GM21367 (cell line): Measurements from ENCODE around the gene GPC6.

Experiments used
- ATAC-seq: cut with Tn5 transposase; IDR thresholded peaks from one replicate; pipeline ENCODE4 v1.9.1; 2021; ENCODE audit not compliant: unreplicated experiment

GPC6 gene

DNA sequence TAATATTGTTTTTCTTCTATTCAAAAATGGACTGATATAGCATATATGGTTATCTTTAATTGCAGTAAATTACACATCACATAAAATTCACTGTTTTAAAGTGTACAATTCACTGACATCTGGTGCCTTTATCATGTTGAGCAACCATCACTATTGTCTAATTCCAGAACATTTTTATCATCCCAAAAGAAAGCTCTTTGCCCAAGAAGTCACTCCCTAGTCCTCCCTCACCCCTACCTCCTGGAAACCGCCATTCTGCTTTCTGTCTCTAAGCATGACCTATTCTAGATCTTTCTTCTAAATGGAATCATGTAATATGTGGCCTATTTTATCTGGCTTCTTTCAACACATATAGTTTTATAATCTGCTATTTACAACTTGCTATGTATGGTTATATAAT, 727.2 kb downstream of the GPC6 start:
- ATAC-seq = no peak

DNA sequence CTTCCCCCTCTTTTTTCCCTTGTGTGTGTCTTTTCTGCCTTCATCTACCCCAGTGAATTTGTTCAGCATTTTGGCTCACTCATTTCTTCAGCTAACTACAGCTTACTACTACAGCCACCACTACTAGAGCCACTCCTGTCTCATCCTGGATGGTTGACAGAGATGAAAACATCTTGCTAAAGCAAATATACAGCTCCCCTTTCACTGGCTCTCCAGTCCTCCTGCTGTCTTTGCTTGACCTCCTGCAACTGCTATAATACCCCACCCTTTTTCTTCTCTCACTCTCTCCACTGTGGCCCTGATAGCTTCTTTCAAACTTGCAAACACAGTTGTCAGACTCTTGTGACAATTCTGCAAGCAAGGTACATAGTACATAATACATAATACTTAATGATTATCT, 729.3 kb downstream of the GPC6 start:
- ATAC-seq = no peak

GRCh38 chr13:93956426-93956825, 729.8 kb downstream of the GPC6 start:
- ATAC-seq = no peak

DNA sequence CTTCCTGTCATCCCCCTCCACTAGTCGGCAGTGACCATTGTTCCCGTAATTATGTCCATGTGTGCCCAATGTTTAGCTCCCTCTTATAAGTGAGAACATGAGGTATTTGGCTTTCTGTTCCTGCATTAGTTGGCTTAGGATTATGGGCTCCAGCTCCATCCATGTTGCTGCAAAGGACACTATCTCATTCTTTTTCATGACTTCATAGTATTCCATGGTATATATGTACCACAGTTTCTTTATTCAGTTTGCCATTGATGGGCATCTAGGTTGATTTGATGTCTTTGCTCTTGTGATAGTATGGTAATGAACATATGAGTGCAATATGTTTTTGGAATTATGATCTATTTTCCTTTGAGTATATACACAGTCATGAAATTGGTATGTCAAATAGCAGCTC, 730.8 kb downstream of the GPC6 start:
- no peak for ATAC-seq

GRCh38 chr13:93959796-93960533, 733.4 kb downstream of the GPC6 start:
- ATAC-seq = no peak

GRCh38 chr13:93963266-93964145, 736.9 kb downstream of the GPC6 start:
- ATAC-seq = no peak

DNA sequence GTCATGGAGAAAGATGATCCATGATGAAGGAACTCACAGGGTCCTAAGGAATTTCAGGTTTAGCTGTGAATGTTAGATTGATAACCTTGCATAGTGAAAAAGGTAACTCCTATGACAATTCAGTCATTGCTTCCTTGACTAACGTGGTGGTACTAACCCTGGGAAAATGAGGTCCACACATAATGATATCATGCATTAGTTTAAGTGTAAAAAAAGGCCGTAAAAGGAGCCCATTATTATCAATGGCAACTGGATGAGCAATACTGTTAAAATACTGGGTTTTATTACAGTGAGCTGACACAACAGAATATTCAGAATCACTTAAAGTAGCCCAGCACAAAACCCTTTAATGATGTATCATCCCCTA, 737.5 kb downstream of the GPC6 start:
- ATAC-seq = no peak

DNA sequence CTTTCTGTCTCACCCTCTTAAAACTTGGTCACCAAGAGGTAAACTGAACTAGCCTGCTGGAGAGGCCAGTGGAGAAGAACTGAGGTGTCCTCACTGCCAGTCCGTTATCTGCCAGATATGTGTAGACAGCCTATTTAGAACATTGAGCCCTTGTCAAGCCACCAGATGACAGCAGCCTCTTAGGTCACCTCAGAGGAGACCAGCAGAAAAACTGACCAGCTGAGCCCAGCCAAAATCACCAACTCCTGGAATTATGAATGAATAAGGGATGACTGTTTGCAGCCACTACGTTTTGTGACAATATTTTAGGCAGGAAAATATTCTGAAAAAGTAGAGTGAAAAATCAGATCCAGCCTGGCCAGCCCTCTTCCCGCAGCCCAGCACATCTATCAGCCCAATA, 739.0 kb downstream of the GPC6 start:
- no peak for ATAC-seq

DNA sequence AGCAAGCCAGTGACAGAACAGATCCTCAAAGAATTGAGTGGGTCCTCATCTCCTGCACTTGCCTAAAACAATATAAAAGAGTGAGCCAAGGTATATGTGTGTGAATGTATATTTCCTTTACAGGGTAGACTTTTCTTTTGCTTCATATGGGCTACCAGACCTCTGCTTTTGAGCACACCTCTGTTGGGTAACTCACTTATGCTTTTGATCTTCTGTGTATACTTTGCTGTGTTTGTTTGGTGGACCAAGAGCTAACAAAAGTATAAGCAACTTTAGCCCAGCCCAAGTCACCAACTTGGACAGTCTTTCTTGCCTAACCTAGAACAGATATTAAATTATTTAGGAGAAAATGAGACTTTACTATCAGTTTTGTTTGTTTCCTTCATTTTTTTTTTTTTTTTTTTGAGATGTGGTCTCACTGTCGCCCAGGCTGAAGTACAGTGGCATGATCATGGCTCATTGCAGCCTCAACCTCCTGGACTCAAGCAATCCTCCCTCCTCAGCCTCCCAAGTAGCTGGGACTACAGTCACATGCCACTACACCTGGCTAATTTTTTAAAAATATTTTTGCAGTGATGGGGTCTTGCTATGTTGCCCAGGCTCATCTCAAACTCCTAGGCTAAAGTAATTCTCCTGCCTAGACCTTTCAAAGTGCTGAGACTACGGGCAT, 739.8 kb downstream of the GPC6 start:
- ATAC-seq = no peak

GRCh38 chr13:93967286-93967685, 740.7 kb downstream of the GPC6 start:
- no peak for ATAC-seq

GRCh38 chr13:93975242-93975641, 748.6 kb downstream of the GPC6 start:
- ATAC-seq = no peak

GRCh38 chr13:93976528-93976927, 749.9 kb downstream of the GPC6 start:
- no peak for ATAC-seq

DNA sequence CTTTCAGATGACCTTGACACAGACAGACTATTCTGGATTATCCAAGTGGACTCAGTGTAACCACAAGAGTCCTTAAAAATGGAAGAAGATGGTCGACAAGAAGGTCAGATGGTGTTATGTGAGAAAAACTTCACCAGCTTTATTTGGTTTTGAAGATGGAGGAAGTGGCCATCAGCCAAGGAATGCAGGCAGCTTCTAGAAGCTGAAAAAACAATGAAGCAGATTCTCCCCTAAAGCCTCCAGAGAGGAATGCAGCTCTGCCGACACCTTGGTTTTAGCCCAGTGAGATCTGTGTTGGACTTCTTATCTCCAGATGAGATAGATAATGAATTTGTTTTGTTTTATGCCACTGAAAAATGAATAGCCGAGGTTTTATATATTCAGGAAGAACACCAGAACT, 751.4 kb downstream of the GPC6 start:
- no peak for ATAC-seq

GRCh38 chr13:93981426-93981977, 754.9 kb downstream of the GPC6 start:
- ATAC-seq = no peak

DNA sequence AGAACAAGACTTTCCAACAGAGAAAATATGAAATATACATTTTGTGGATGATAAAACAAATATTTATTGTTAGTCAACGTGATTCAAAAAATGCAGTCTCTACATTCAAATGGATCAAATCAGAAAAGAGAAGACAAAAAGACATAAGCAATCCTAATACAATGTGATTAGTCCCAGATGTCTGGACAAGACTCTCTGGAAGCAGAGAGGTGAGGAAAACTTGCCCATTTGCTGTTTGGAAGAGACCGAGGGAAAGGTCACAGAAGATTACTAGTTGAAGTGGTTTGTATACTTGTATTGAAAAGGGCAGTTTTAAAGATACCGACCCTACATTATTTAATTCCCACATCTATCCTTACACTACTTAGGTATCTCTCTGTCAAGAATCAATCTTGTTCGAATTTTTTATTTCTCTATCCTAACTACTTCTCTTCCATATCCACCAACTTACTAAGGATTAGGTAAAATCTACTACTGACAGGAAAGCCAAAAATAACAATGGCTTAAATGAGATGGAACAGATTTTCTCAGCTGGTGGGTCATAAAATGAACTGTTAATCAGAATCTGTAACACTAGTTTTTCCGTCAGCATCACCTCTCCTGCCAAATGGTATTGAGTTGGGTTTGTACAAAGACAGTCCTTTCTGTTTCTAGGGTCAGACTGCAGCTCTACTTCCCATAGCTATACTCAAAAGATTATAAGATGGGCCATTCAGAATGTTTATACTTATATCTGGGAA, 755.7 kb downstream of the GPC6 start:
- no peak for ATAC-seq

DNA sequence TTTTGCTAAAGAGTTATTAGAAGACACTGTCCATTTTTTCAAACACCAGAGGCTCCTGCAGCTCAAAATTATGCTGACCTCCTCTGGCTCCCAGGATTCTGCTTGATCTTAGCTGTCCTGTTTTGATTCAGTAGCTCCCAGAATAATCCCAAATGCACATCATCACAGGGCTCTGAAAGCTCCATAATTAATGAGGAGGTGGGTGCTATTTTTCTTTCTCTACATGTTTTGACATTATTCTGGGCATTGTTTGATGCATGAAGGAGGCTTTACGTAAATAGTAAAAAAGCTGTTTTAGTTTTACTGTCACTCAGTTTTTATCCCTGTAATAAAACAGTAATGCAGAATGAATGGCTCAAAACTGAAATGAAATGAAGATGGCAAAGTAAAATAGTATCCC, 757.4 kb downstream of the GPC6 start:
- no peak for ATAC-seq

- ATAC-seq = no peak
Observed at GRCh38 chr13:93984876-93985275, 758.3 kb downstream of the GPC6 start.

DNA sequence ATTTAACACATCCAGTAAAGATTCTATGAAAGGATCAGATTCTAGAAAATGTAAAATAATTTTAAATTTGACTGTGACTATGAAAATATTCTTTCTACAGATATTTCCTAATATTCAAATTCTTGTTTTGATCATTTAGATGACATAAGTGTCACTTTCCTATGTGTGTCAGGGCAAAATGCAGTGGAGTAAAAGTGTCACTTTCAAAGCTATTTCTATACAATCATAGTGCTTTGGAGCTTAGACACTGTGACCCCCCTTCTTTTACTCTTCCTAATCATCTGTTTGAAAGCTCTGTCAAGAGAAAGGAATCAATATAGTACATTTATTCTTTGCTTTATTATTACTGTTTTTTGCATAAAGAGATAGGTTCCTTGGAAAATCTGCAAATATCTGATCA, 760.9 kb downstream of the GPC6 start:
- ATAC-seq = no peak

GRCh38 chr13:93991569-93991968, 765.0 kb downstream of the GPC6 start:
- ATAC-seq = no peak

DNA sequence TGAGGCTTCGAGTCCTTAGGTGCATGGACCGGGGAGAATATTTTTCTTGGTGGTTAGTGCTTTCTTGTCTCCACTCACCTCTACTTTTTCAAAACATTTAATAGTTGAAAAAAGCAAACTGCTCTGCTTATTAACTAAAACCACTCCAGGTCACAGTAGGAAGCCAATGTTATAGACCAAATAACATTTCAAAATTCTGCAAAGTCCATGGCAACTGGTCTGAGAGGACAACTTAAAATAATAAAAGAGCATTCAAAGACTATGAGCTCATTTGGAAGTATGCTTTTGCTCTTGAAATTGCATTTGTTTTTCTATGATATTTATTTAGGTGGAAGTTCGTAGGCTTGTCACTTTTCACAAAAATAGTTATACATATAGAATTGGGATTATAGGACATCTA, 769.9 kb downstream of the GPC6 start:
- no peak for ATAC-seq

GRCh38 chr13:94006296-94006695, 779.7 kb downstream of the GPC6 start:
- no peak for ATAC-seq
